A375 (cell line): ENCODE data around the gene DCX. TPM values are rescaled to one million over a fixed set of nuclear protein-coding genes. Genes with fewer than 3 reads are reported as not detected.

Experiments
- small RNA-seq: library from RNA; depleted of rRNA; stranded (forward); fragments of <200 nt; gene quantifications from one replicate; pipeline ENCODE3, GENCODE V24; 2014
- total RNA-seq: library from RNA; depleted of rRNA; stranded (reverse); fragments of >200 nt; shearing (Covaris generic); gene quantifications from 2 replicates; pipeline ENCODE4 v1.2.3, GENCODE V29; 2014; rRNA removed

DCX gene
- total RNA-seq, result not detected in 2 replicates

GRCh38 chrX:111411983-111412382, at the start of gene DCX:
TSS of gene DCX (minus strand) at chrX:111412192. CDS start at chrX:111410398, 1,794 bp downstream.

GRCh38 chrX:111270339-111270738, 141.7 kb downstream of the DCX start, which contains the start of gene CAPN6:
TSS of gene CAPN6 (minus strand) at chrX:111270483. CDS start at chrX:111263936, 6,547 bp downstream.

Small RNA genes lying within 50 kb of the gene (small RNA-seq; reads per million reads assigned to genes)
- not detected for gene RNU6-496P

Other genes starting within 250 kb of the DCX start
- gene CAPN6, start 141.7 kb downstream of the DCX start, total RNA-seq, result not detected in 2 replicates
- not detected in 2 replicates for gene SERTM2, start 99.5 kb upstream of the DCX start, total RNA-seq